Measurements from ENCODE around the gene MCOLN1.

DNA sequence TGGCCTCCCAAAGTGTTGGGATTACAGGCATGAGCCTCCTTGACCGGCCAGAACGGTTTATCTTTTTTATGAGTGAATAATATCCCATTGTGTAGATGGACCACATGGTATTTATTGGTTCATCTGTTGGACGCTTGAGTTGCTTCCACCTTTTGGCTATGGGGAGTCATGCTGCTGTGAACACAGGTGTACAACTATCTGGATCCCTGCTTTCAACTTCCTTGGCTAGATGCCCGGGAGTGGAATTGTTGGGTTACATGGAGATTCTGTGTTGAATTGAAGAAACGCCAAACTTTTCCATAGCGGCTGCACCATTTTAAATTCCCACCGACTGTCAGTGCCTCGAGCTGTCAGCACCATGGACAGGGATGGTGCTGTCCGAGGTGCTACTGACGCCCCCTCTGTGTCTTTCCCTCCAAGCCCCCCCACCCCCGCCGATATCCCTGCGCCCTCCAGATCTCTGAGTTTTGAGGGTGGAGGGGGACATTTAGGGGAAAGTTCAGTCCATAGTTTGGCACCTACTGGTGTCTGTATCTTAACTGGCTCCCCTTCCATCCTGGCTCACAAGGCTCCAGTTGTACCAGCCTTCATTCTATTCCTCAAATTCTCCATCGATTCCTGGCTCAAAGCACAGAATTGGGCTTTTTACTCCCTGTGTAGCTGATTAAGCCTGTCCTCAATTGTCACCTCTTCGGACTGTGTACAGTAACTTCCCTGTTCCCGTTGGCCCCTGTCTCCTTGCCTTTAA lies 40.4 kb downstream of the MCOLN1 start:
- TF ChIP-seq EZH2phosphoT487 (IDR thresholded peaks at IDR 0.05; ENCODE audit: unreplicated experiment) = no peak
- TF ChIP-seq ZNF114 (CRISPR knock-in tag; IDR thresholded peaks at IDR 0.05) = 0 out of 2 replicates have a peak, but pooled peaks have one; percentile 32

All from GM23338 (cell line).